COLO668 (cell line): ENCODE data around the gene KRT72.
A peak's percentile ranks its signal among the peaks of the same experiment; 100 is the strongest.

Experiments used
- DNase-seq: peaks from one replicate; lab custom pipeline; 2025; ENCODE audit not compliant: unreplicated experiment; lab: John Stamatoyannopoulos, UW

The KRT72 gene

DNA sequence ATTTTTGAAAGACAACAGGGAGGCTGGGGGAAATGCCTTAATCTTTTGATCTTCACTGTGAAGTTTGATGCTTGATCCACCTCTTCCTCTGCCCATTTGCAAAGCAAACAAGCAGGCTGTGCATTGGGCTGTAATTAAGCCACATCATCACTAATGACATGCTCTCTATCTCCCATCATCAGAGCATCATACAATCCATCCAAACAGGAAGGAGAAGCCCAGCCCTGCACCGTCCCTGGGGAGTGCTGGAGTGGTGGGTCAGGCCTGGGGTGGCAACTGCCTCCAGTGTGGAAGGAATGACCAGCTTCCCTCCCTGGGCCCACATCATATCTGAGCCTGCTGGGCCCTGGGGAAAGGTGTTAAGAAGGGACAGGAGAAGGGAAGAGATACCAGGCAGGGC lies 20.8 kb downstream of the KRT72 start:
- DNase-seq, result no peak

DNA sequence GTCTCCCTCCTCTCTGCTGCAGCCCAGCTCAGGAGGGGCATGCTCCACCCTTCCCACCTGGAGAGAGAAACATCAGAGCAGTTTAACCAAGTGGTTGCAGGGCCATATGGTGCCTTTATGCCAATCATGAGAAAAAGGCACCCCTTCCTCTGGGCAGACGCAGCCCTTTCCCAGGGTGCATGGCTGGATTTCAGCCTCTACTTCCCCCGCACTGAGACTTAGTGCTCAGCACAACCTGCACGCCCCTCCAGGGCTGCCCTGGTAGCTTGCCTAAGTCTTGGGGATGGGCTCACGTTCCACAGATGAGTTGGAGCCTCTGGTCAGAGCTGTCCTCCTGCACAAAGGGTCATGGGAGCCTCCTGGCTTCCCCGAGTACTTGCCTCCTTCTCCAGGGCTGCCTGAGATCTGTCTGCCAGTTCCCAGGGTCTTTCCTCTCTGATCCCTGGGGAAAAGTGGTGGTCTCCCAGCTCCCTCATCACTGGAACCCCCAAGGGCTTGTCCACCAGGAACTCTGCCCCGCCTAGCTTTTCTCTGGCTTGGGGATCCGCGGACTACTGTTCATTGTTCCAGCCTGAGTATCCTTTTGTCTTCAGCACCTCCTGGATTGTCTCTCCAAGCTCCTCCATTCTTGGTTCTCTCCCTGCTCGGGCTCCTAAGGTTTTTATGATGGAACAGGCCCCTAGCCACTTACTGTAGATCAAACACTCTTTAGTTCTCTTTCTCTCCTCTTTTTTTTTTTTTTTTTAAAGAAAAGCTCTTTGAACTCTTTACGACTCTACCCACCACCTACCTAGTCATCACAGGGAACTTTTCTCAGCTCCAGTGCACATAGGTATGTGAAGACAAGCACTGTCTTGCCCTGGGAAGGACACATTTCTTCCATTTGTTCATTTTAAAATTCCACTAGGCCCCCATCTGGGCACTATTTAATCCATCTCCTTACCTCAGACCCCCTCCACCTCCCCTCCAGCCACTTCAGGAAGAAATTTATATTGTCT lies 21.5 kb downstream of the KRT72 start:
- DNase-seq, result no peak

DNA sequence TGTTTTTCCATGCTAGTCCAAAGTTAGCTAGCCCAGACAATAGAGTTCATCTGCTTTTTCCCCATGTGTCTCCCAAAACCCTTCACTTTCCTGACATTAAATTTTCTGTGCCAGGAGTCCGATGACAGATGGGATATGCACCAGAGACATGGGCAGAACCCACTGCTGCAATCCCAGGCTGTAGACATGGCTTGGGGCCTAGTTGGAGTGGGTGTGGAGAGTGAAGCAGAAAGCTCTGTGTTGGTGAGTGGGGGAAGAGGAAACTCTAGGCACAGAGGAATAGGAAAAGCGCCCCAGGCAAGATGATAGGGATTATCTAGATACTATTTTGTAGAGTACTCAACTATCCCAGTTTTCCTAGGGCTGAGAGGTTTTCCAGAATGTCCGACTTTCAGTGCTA lies 22.8 kb downstream of the KRT72 start:
- no peak for DNase-seq

DNA sequence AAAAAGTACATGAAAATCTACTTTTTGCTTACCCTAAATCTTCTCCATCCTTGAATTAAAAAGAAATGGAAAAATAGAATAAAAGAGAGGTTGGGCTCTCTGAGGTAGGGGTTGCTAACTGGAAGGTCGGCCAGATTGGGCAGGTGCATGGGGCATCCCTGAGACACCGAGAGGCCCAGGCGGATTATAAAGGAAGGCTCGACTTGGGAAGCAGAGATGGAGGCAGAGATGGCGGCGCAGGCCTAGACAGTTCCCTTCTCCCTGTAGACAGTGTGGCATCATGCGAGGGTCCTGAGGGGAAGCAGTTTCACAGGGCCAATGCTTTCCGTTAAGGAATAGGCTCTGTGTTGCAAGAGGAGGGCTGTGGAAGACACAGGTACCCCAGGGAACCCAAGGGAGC lies 23.9 kb downstream of the KRT72 start:
- DNase-seq, result no peak

DNA sequence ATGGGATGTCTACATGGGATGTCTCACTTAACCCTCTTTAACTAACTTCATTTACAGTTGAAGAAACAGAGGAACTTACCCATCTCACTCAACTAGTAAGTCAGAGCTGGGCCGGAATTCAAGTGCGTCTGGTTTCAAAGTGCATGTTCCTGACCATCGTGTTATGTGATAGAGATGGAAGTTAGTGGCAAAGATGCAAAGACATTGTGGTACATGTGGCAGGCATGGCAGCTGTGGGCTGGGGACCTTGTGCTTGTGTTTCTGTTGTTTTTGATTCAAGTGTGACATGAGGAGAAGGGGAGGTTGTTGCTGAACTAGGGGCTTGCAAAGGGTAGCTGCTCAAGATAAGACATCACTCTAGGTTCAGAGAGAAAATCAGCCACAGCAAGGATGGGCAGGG lies 25.3 kb downstream of the KRT72 start:
- DNase-seq, result no peak

DNA sequence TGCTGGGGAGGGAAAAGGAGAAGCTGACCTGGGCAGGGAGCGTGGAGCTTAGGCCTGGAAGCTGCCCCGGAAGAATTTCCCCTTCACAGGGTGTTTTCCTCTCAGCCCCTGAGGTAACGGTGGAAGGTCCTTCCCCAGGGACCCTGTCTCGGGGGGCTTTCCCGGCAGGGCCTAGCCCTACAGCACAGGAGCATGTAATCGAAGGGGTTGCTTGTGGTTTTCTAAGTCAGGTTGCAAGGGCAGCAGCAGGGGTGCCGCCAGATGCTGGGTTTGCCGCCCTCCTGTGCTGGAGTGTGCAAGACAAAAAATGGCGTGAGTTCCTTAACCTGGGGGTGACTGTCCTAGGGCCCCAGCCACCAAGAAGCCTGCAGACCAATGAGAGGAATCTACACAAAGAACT lies 26.0 kb downstream of the KRT72 start:
- no peak for DNase-seq

DNA sequence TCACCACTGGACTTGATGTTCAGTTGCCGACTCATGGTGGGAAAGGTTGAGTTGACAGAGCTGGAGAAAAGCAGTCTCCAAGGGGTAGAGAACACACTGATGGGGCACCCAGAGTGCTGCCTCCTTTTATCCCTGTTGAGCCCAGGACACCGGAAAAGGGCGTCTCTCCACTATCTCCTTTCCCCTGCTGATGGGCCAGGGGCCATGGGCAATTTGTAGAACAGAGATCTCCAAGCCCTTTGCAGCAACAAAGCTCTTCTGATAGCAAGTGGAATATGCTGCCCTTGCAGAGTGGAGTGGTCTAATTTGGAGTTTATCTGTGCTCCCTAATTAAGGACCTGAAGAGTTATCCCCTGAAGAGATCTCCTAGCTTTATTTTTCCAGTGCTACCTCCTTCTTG lies 27.5 kb downstream of the KRT72 start, which contains the start of gene KRT74:
TSS of gene KRT74 (minus strand) at position 101 of the 400 bp plus-strand sequence. CDS start at position 35, 66 bp downstream.
- no peak for DNase-seq

DNA sequence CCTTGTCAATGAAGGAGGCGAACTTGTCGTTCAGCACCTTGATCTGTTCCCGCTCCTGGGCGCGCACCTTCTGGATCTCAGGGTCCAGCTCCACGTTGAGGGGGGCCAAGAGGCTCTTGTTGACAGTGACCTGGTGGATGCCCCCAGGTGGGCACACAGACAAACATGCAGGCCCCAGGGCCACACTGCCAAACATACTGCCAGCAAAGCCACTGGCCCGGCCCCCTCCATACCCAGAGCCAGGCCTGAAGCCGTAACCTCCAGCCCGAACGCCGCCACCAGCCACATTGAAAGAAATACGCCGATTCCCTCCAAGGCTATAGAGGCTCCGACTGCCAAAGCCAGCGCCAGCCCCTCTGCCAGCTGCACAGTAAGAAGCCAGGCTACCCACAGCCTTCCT lies 28.0 kb downstream of the KRT72 start:
- no peak for DNase-seq

DNA sequence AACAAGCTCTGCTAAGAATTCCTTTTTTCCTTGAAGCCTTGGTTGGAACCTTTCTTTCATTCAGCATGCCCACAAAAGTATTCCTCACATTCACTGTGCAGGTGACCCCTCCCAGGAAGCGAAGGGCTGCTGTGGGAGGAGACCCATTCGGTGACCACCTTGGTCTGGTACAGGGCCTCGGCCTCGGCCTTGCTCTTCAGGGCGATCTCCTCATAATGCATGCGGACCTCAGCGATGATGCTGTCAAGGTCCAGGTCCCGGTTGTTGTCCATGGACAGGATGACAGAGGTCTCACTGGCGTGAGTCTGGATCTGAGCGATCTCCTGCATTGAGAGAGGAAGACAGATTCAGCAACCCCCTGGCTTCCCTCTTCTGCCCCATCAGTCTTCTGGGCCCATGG lies 30.8 kb downstream of the KRT72 start:
- DNase-seq, result no peak

DNA sequence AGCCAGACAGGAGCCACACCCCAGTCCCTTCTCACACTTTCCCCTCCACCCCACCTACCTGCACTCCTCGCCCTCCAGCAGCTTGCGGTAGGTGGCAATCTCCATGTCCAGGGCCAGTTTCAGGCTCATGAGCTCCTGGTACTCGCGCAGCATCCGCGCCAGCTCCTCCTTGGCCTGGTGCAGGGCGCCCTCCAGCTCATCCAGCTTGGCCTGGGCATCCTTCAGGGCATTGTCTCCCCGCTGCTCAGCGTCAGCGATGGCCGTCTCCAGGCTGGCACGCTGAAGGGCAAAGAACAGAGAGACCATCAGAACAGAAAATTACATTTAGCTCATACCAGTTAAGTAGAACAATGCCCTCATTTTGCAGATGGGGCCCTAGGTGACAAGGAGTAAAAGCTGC lies 33.2 kb downstream of the KRT72 start:
- DNase-seq, result no peak

DNA sequence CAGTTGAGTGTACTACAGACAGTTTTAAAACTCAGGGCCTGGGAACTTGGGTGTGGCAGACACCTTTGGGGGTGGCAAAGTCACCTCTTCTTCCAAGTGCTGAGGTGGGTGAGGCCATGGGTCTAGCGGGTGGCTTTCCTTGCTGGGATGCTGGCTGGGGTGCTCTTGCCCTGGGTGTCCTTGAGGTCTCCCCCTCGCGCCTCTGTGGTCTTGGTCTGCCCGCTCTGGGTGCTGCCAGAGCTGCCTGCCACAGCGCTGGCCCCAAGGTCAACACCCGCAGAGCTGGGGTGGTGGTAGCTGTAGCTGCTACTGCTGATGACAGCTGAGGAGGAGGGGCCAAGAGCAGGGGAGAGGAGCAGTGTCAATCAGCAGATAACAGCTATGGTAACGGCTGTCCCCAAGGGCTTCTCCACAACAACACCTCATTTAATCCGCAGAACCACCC lies 34.4 kb downstream of the KRT72 start:
- DNase-seq, result no peak

DNA sequence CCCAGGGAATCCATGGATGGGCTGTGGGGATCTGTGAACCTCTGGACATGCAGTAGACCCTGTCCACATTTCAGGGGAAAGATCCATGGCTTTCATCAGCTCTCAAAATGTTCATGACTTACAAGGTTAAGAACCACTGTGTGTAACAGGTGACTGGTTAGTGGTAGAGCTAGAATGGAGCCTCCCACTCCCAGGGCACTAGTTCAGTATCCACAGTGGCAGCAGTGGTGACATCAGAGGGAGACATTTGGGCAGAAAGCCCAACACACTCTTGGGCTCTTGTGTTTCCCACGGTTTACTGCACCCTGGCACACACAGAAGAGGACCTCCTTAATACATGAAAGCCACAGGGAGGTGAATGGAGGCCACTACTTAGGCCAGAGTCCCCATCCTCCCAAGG lies 36.7 kb downstream of the KRT72 start:
- no peak for DNase-seq

DNA sequence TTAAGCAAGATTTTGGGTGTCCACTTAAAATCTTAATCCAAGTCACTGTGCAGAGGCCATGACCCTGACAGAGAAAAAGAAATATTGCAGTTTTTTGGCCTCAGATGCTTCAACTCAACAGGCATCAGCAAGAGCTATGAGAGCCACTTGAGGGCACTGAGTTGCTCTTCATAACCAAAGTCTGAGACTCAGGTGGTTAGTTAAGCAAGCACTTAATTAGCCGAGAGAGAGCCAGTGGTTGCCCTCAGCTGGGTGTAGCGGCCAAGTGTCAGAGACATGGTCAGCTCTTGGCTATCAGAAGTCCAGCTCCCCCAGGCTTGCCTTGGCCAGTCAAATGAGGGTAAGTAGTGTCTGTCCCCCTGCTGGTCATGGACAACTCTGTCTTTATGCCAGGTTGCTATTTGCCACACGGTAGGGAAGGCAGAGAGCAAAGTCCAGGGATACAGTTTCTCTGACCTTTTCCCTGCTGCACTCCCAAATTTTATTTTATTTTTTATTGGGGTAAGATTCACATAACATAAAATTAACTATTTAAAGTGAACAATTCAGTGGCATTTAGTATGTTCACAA lies 39.3 kb downstream of the KRT72 start:
- DNase-seq, result no peak

DNA sequence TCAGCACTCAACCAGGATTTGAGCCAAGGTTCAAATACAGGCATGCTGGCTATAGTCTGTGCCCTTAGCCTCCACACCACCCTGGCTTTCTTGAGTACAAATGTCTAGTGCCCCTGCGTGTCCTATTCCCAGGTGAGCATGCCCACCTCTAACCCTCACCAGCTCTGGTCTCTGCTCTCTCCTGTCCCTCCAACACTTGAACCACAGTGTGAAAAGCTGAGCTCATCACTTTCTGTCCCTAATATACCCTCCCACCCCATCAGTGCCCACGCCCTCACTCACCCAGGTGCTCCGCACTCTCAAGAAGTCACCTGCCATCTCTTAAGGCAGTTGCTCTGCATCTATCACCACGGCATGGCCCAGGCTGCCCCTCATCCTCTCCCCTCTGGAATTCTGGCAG lies 41.3 kb downstream of the KRT72 start:
- no peak for DNase-seq

DNA sequence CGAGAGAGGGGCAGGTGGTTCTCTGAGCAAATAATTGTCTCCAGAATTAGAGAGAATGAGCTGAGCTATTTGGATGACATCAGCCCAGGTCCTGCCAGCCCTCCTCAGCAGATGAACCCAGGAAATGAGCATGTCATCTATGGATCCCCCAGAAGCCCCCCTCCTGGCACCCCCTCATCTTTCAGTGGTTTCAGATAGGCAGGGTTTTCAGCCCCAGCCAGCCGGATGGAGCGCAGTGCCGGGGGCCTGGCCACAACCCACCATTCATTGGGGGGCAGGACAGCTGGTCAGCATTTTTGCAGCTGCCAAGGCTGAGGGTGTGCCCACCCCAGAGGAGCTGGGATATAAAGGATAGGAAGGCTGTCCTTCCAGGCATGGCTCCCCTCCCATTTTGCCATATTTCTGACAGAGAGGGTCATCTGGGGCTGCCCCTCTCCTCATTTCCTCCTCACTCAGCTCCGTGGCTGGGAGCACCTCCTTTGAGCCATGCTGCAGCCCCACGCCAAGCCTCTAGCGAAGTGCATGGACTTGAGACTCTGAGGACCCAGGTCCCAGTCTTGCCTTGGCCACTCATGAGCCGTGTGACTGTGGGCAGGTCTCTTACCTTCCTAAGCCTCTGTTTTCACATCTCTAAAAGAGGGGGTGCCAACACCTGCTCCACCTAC lies 42.4 kb downstream of the KRT72 start:
- peak; percentile 10 for DNase-seq

DNA sequence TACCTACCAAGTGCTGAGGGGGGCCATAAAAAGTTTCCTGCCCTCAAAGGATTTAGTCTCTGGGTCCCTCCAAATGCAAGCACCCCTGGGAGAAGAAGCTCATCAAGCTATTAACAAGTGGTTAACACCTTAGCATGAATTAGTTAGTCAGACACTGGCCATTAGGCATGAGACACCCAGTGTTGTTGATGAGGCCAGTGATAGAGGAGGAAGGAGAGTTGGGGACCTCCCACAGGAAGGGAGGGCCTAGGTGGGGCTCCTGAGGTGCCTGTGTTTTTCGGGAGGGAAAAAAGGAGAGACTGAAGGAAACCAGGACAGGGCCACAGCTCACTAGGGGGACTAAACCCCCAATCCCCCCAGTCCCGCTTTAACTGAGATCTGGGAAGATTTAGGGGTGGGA lies 43.8 kb downstream of the KRT72 start:
- DNase-seq, result no peak

DNA sequence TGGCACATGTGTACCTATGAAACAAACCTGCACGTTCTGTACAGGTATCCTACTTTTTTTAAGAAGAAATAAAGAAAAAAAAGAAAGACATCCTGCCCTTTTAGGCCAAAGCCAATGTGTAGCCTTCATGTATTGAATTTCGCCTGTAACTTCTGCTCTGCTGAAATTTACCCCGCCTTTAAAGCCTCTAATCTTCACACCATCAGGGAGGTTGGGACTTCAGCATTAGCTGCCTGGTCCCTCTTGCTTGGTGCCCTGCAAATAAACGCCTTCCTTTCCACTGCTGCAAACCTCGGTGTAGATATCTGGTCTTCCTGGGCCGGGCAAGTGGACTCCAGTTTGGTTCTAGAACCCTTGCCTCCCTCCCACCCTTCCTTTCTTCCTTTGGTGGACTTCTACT lies 45.7 kb downstream of the KRT72 start:
- no peak for DNase-seq

DNA sequence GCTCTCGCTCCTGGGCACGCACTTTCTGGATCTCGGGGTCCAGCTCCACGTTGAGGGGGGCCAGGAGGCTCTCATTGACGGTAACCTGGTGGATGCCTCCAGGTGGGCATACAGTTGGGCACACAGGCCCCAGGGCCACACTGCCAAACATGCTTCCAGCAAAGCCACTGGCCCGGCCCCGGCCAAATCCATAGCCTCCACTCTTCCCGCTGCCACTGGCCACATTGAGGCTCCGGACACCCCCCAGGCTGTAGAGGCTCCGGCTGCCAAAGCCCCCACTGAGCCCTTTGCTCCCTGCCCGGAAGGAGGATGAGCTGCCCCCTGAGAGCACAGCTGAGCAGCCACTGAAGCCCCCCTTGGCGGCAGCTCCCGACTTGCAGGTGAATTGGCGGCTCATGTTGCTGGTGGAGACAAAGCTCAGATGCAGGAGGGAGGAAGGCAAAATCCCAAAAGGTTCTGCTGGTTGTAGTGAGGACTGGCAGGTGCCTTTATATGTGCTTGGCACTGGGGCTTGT lies 48.5 kb downstream of the KRT72 start, which contains the start of gene KRT71:
TSS of gene KRT71 (minus strand) at position 465 of the 515 bp plus-strand sequence. CDS start at position 397, 68 bp downstream.
- no peak for DNase-seq

DNA sequence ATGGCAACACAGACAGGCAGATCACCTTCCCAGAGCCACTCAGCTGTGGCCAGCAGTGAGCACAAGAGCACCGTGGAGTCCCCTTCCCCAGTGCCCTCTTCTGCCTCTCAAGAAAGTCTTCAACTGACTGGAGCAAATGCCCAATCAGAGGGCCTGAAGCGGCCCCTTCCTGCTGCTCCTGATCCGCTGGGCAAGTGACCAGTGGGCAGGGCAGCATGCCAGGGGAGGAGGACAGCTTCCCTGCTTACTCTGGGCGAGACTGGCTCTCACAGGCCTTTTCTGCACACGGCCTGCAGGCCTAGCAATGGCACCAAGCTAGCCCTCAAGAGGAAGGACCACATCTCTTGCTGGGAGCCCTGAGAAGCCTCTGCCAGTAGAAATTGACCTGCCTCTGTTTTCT lies 49.2 kb downstream of the KRT72 start:
- DNase-seq, result no peak

DNA sequence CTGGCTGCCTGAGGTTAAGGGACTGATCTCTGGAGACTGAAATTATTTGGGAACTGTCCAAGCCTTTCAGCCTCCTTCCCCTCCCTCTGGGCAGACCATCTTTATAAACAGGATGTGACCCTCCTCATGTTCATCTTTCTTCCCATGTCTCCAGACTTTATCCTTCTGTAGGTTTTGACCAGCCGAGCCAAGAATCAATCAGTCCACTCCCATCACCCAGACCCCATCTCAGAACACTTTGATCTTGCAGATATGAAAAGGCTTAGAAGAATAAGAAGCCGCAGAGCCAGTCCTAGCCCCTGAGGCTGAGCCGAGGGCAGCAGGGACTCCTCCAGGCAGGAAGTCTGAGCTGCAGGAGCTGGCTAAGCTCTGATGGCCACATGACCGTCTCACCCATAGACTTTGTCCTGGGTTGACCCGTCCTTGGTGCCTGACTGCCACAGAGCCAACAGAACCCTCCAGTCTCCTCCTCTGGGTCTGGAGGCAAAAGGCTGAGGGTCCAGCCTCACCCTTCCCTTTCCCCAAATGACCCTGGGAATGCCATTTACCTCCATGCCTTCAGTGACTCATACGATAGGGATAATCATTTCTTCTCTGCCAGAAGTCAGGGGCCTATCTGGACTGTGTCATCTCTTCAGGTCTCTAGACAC lies 49.9 kb downstream of the KRT72 start:
- no peak for DNase-seq

DNA sequence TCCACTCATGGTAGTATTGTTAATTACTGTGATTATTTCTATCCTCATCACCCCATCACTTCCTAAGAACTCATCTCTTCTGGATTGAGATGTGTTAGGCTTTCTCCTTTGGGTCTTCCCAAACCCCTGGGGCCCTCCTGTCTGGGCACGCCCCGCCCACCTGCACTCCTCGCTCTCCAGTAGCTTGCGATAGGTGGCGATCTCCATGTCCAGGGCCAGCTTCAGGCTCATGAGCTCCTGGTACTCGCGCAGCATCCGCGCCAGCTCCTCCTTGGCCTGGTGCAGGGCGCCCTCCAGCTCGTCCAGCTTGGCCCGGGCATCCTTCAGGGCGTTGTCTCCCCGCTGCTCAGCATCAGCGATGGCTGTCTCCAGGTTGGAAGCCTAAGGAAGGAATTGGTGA lies 55.1 kb downstream of the KRT72 start:
- DNase-seq, result no peak
